ENCODE measurements around the gene TDRD3. TPM values are rescaled to one million over a fixed set of nuclear protein-coding genes. Genes with fewer than 3 reads are reported as not detected.
A peak's percentile ranks its signal among the peaks of the same experiment; 100 is the strongest.

Gene TDRD3
- total RNA-seq, 1 donor from 2014 or later = 17.3 TPM

GRCh38 chr13:60571571-60571970 lies 174.6 kb downstream of the TDRD3 start:
- Mint-ChIP-seq H3K27ac (ENCODE audit: unreplicated experiment) (peak overlapping the region; percentile 21), H3K4me1 (ENCODE audit: unreplicated experiment) (peaks cover 17% of the 10 kb centered on the region), H3K36me3 (ENCODE audit: low read depth, unreplicated experiment) (no peaks in the 10 kb centered on the region), H3K4me3 (ENCODE audit: unreplicated experiment) (no peak overlapping the region), H3K9me3 (ENCODE audit: unreplicated experiment) (no peaks in the 10 kb centered on the region), H3K27me3 (ENCODE audit: unreplicated experiment) (peaks cover 7% of the 10 kb centered on the region)
- TF ChIP-seq CTCF (IDR thresholded peaks at IDR 0.05; ENCODE audit: unreplicated experiment) = no peak
- DNase-seq (ENCODE audit: low spot score) = no peak

GRCh38 chr13:60572003-60572798 lies 175.2 kb downstream of the TDRD3 start:
- Mint-ChIP-seq H3K36me3 (ENCODE audit: low read depth, unreplicated experiment) (no peaks in the 10 kb centered on the region), H3K4me3 (ENCODE audit: unreplicated experiment) (no peak overlapping the region), H3K9me3 (ENCODE audit: unreplicated experiment) (no peaks in the 10 kb centered on the region), H3K27ac (ENCODE audit: unreplicated experiment) (peak overlapping the region; percentile 3), H3K27me3 (ENCODE audit: unreplicated experiment) (peaks cover 7% of the 10 kb centered on the region), H3K4me1 (ENCODE audit: unreplicated experiment) (peaks cover 17% of the 10 kb centered on the region)
- no peak for DNase-seq (ENCODE audit: low spot score)
- no peak for TF ChIP-seq CTCF (IDR thresholded peaks at IDR 0.05; ENCODE audit: unreplicated experiment)

DNA sequence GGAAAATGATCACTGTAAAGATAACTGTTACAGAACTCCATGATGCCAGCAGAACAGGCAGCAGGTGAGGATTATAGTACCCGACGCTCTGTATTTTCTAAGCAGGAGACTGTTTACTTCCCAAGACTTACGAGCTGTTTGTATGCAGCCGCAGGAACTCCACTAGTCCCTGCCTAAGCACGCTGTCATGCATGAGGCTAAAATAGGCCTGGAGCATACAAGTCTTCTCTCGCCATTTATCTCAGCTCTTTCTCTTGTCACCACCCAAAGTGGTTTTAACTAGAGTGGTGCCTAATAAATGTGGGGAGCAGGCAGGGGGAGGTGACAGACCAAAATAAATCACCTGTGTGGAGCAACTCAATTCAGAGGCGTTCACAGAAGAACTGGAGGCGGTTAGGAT lies 175.8 kb downstream of the TDRD3 start:
- H3K4me3 Mint-ChIP-seq (ENCODE audit: unreplicated experiment) = no peak overlapping the region
- no peaks in the 10 kb centered on the region for H3K36me3 Mint-ChIP-seq (ENCODE audit: low read depth, unreplicated experiment)
- H3K4me1 Mint-ChIP-seq (ENCODE audit: unreplicated experiment) = peaks cover 17% of the 10 kb centered on the region
- peaks cover 7% of the 10 kb centered on the region for H3K27me3 Mint-ChIP-seq (ENCODE audit: unreplicated experiment)
- no peak for TF ChIP-seq CTCF (IDR thresholded peaks at IDR 0.05; ENCODE audit: unreplicated experiment)
- DNase-seq (ENCODE audit: low spot score) = no peak
- no peak overlapping the region for H3K27ac Mint-ChIP-seq (ENCODE audit: unreplicated experiment)
- no peaks in the 10 kb centered on the region for H3K9me3 Mint-ChIP-seq (ENCODE audit: unreplicated experiment)

DNA sequence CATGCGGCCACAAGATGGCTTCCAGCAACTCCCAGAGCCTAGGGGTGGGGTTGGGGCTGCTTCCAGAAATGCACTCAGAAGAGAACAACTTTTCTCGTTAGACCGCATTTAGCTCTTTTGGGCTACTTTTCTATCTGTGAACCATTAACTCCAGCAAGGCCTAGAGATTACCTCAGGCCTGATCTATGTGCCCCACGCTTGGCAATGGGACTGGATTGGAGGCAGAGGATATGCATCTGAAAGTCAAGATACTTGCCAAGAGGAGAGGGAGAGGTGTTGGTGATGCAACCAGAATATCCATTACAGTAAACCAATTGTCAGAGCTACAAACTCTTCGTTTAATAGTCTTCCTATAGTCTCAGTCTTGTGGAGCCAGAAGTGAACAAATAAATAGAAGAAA lies 177.7 kb downstream of the TDRD3 start:
- Mint-ChIP-seq H3K27ac (ENCODE audit: unreplicated experiment) (no peak overlapping the region), H3K9me3 (ENCODE audit: unreplicated experiment) (no peaks in the 10 kb centered on the region), H3K36me3 (ENCODE audit: low read depth, unreplicated experiment) (no peaks in the 10 kb centered on the region), H3K4me1 (ENCODE audit: unreplicated experiment) (peaks cover 17% of the 10 kb centered on the region), H3K4me3 (ENCODE audit: unreplicated experiment) (no peak overlapping the region), H3K27me3 (ENCODE audit: unreplicated experiment) (peaks cover 4% of the 10 kb centered on the region)
- DNase-seq (ENCODE audit: low spot score) = no peak
- no peak for TF ChIP-seq CTCF (IDR thresholded peaks at IDR 0.05; ENCODE audit: unreplicated experiment)

- no peak for TF ChIP-seq CTCF (IDR thresholded peaks at IDR 0.05; ENCODE audit: unreplicated experiment)
- Mint-ChIP-seq H3K4me3 (ENCODE audit: unreplicated experiment) (no peak overlapping the region), H3K27ac (ENCODE audit: unreplicated experiment) (no peak overlapping the region), H3K36me3 (ENCODE audit: low read depth, unreplicated experiment) (no peaks in the 10 kb centered on the region), H3K4me1 (ENCODE audit: unreplicated experiment) (peaks cover 17% of the 10 kb centered on the region), H3K9me3 (ENCODE audit: unreplicated experiment) (no peaks in the 10 kb centered on the region), H3K27me3 (ENCODE audit: unreplicated experiment) (peaks cover 4% of the 10 kb centered on the region)
- DNase-seq (ENCODE audit: low spot score) = no peak
Observed at GRCh38 chr13:60575142-60575541, 178.1 kb downstream of the TDRD3 start.

Measured in endothelial cell (in vitro differentiated cells).